IMR-90 (cell line): Measurements from ENCODE around the gene TOP2B. TPM values are rescaled to one million over a fixed set of nuclear protein-coding genes. Genes with fewer than 3 reads are reported as not detected.

Experiments used
- ATAC-seq: fragments of 200-7000 bp; cut with Tn5 transposase; 2 replicates; pipeline ENCODE4 v1.9.1; 2020; ENCODE audit warnings: low read depth, mild to moderate bottlenecking, moderate library complexity
- BruUV-seq: library from RNA; stranded (reverse); fragments of 400-500 nt; replicated peaks from 2 replicates; lab custom pipeline; 2021; lab: Mats Ljungman, UMichigan
- CTCF ChIA-PET: fragments of 300-600 bp; formaldehyde crosslinking; extraction: SDS; loops from one replicate; lab custom pipeline; 2021; ENCODE audit warnings: antibody characterized with exemption; lab: Yijun Ruan, JAX
- POLR2A ChIA-PET: fragments of 300-600 bp; sonication (Branson Sonifier 250); formaldehyde crosslinking; loops from one replicate; lab custom pipeline; 2022; ENCODE audit warnings: antibody characterized with exemption; ENCODE audit not compliant: unreplicated experiment; lab: Charles Lee
- DNase-seq: peaks from one replicate; pipeline ENCODE4 v3.0.0; 2013
- H2AFZ ChIP-seq: replicated peaks from 2 replicates; pipeline ENCODE3; 2013; ENCODE audit warnings: low read length, mild to moderate bottlenecking; ENCODE audit not compliant: poor library complexity
- H2AK5ac ChIP-seq: 2 replicates; pipeline ENCODE4 v1.6.1; 2013; ENCODE audit warnings: low read depth, low read length, inconsistent platforms
- H2AK9ac ChIP-seq: replicated peaks from 2 replicates; pipeline ENCODE3; 2013; ENCODE audit warnings: mild to moderate bottlenecking, low read depth, low read length, moderate library complexity; ENCODE audit not compliant: poor library complexity
- H2BK120ac ChIP-seq: 2 replicates; pipeline ENCODE4 v1.6.1; 2013; ENCODE audit warnings: low read depth, low read length, inconsistent platforms
- H2BK15ac ChIP-seq: 3 replicates; pipeline ENCODE4 v1.6.1; 2013; ENCODE audit warnings: low read depth, low read length, inconsistent platforms
- H2BK20ac ChIP-seq: 2 replicates; pipeline ENCODE4 v1.6.1; 2013; ENCODE audit warnings: low read depth, mild to moderate bottlenecking, inconsistent platforms, low read length, moderate library complexity
- H2BK5ac ChIP-seq: 2 replicates; pipeline ENCODE4 v1.6.1; 2013; ENCODE audit warnings: mild to moderate bottlenecking, low read depth, low read length, inconsistent platforms; ENCODE audit not compliant: poor library complexity, severe bottlenecking
- H3K14ac ChIP-seq: replicated peaks from 2 replicates; pipeline ENCODE4 v1.6.1; 2013; ENCODE audit warnings: low read depth, low read length, inconsistent platforms
- H3K18ac ChIP-seq: 2 replicates; pipeline ENCODE4 v1.6.1; 2013; ENCODE audit warnings: low read depth, low read length, control low read depth
- H3K23ac ChIP-seq: 2 replicates; pipeline ENCODE4 v1.6.1; 2013; ENCODE audit warnings: low read depth, low read length, inconsistent platforms
- H3K27ac ChIP-seq: 2 replicates; pipeline ENCODE4 v1.5.1; 2013; ENCODE audit warnings: mild to moderate bottlenecking, control low read depth, low read length; ENCODE audit not compliant: insufficient read depth
- H3K27me3 ChIP-seq: 2 replicates; pipeline ENCODE4 v1.6.1; 2013; ENCODE audit warnings: low read length; ENCODE audit not compliant: control insufficient read depth, insufficient read depth
- H3K36me3 ChIP-seq: 2 replicates; pipeline ENCODE4 v1.6.1; 2013; ENCODE audit warnings: low read length, mixed read lengths; ENCODE audit not compliant: control insufficient read depth, insufficient read depth
- H3K4ac ChIP-seq: 2 replicates; pipeline ENCODE4 v1.6.1; 2013; ENCODE audit warnings: low read depth, low read length, inconsistent platforms
- H3K4me1 ChIP-seq: 2 replicates; pipeline ENCODE4 v1.6.1; 2013; ENCODE audit warnings: low read length, mixed read lengths; ENCODE audit not compliant: control insufficient read depth, insufficient read depth
- H3K4me2 ChIP-seq: 2 replicates; pipeline ENCODE4 v1.6.1; 2013; ENCODE audit warnings: low read depth, mild to moderate bottlenecking, control low read depth, low read length, moderate library complexity
- H3K4me3 ChIP-seq: 2 replicates; pipeline ENCODE4 v1.5.1; 2013; ENCODE audit warnings: low read depth, mild to moderate bottlenecking, control low read depth, low read length, moderate library complexity; ENCODE audit not compliant: insufficient read depth
- H3K56ac ChIP-seq: 2 replicates; pipeline ENCODE4 v1.6.1; 2013; ENCODE audit warnings: low read length, inconsistent platforms; ENCODE audit not compliant: insufficient read depth; ENCODE audit errors: extremely low read depth
- H3K79me1 ChIP-seq, 2 experiments: 2 replicates each; pipeline ENCODE4 v1.6.1; 2013; ENCODE audit warnings: low read length in 2 of 2, inconsistent platforms in 1 of 2, low read depth in 1 of 2
- H3K9ac ChIP-seq: 2 replicates; pipeline ENCODE4 v1.6.1; 2013; ENCODE audit warnings: low read depth, low read length, control low read depth
- H3K9me1 ChIP-seq: 2 replicates; pipeline ENCODE4 v1.6.1; 2013; ENCODE audit warnings: low read length, inconsistent platforms; ENCODE audit not compliant: insufficient read depth
- H3K9me3 ChIP-seq: 2 replicates; pipeline ENCODE4 v1.6.1; 2013; ENCODE audit warnings: low read length; ENCODE audit not compliant: control insufficient read depth, insufficient read depth
- H4K20me1 ChIP-seq: 2 replicates; pipeline ENCODE4 v1.6.1; 2013; ENCODE audit warnings: low read length, inconsistent platforms; ENCODE audit not compliant: insufficient read depth
- H4K5ac ChIP-seq: 2 replicates; pipeline ENCODE4 v1.6.1; 2013; ENCODE audit warnings: mild to moderate bottlenecking, low read depth, low read length, control low read depth
- H4K8ac ChIP-seq, 2 experiments: 2 replicates each; pipeline ENCODE4 v1.6.1; 2013; ENCODE audit warnings: low read depth in 2 of 2, low read length in 2 of 2, control low read depth in 1 of 2, inconsistent platforms in 1 of 2
- H4K91ac ChIP-seq: 2 replicates; pipeline ENCODE4 v1.6.1; 2013; ENCODE audit warnings: low read depth, low read length, inconsistent platforms; ENCODE audit not compliant: insufficient read depth
- CEBPB ChIP-seq: IDR thresholded peaks from 2 replicates; pipeline ENCODE4 v1.6.1; 2012; ENCODE audit warnings: low read depth, low read length, improper control_type of control experiment
- CHD1 ChIP-seq: IDR thresholded peaks from 2 replicates; pipeline ENCODE4 v1.6.1; 2012; ENCODE audit warnings: low read depth, low read length, improper control_type of control experiment
- MAZ ChIP-seq: IDR thresholded peaks from 2 replicates; pipeline ENCODE4 v1.6.1; 2012; ENCODE audit warnings: low read depth, mild to moderate bottlenecking, low read length, improper control_type of control experiment, moderate library complexity, borderline replicate concordance
- MXI1 ChIP-seq: IDR thresholded peaks from 2 replicates; pipeline ENCODE4 v1.6.1; 2012; ENCODE audit warnings: low read depth, mild to moderate bottlenecking, low read length, moderate library complexity, borderline replicate concordance
- NFE2L2 ChIP-seq: fragments of 150-350 bp; IDR thresholded peaks from 2 replicates; pipeline ENCODE4 v1.6.1; 2016; ENCODE audit warnings: low read depth, mild to moderate bottlenecking, low read length
- POLR2A ChIP-seq: IDR thresholded peaks from 2 replicates; pipeline ENCODE4 v1.6.1; 2012; ENCODE audit warnings: mild to moderate bottlenecking, low read depth, low read length
- RAD21 ChIP-seq: IDR thresholded peaks from 2 replicates; pipeline ENCODE4 v1.6.1; 2012; ENCODE audit warnings: low read length, improper control_type of control experiment
- RCOR1 ChIP-seq: IDR thresholded peaks from 2 replicates; pipeline ENCODE4 v1.6.1; 2012; ENCODE audit warnings: mild to moderate bottlenecking, low read length, improper control_type of control experiment; ENCODE audit not compliant: insufficient replicate concordance
- WGBS, 2 experiments: methylation state at CpG; one replicate each; pipeline versions ENCODE4 v1.1.5 to v1.1.7; 2013; ENCODE audit warnings: missing lambda C conversion rate in 2 of 2; ENCODE audit not compliant: insufficient read length in 1 of 2; ENCODE audit errors: extremely low coverage in 2 of 2; 5-methylcytosine and 5-hydroxymethylcytosine counted together
- dilution Hi-C: fragments of 300-500 bp; cut with HindIII; formaldehyde crosslinking; loops from one replicate; pipeline ENCODE4 v1.14.3; 2018; ENCODE audit warnings: low sequenced_read_pairs; ENCODE audit not compliant: unreplicated experiment
- in situ Hi-C: fragments of 300-500 bp; cut with MboI; formaldehyde crosslinking; loops from 3 replicates; pipeline ENCODE4 v1.14.3; 2019; ENCODE audit warnings: low sequenced_read_pairs, inconsistent platforms, mixed read lengths
- intact Hi-C: fragments of 100-400 bp; cut with micrococcal nuclease; formaldehyde crosslinking; loops from 2 replicates; pipeline ENCODE4 v1.10.0; 2022
- polyA plus RNA-seq, 3 experiments: library from polyadenylated mRNA; depleted of rRNA; stranded (reverse); fragments of >200 nt; gene quantifications; 2 replicates each; pipeline ENCODE4 v1.2.3, GENCODE V29; 2012; ENCODE audit warnings: low replicate concordance in 1 of 3
- total RNA-seq: library from RNA; depleted of rRNA; stranded (reverse); fragments of >200 nt; gene quantifications from 2 replicates; pipeline ENCODE4 v1.2.3, GENCODE V29; 2012
- TF ChIP-seq, protein P1 (sequence below): fragments of 150-350 bp; IDR thresholded peaks from 2 replicates; pipeline ENCODE4 v1.6.1; 2016; ENCODE audit warnings: low read depth, mild to moderate bottlenecking, low read length, moderate library complexity, borderline replicate concordance
- TF ChIP-seq, protein P2 (sequence below): conservative IDR thresholded peaks from 2 replicates; pipeline ENCODE4 v1.5.1; 2012; ENCODE audit warnings: mild to moderate bottlenecking, low read depth, low read length, improper control_type of control experiment

The TOP2B gene
- total and polyA plus RNA-seq, 2 of the 4 experiments (the other 2 are of a cell fraction), result 45.5 to 53.4 TPM

DNA sequence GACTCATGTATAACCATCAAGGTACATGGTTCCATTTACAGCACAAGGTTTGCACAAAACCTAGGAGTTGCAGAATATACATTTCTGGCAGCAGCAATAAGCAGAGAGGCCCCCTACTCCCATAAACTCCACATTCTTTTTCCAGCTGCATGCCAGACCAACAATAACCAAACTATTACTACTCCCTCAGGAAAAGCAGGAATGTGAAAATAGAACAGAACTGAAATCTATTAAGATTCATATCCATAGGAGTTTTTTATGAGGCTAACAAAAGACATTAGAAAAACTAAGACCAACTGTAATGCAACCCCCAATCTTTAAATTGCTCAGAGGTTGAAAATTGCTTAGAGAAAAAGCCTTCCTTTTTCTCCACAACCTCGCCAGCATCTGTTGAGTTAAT lies 27.6 kb upstream of the TOP2B start:
- H3K18ac ChIP-seq, result no peak overlapping the region
- in situ Hi-C loops (no loop called here), intact Hi-C loops (no loop called here), dilution Hi-C loops (no loop called here)
- no peaks in the 10 kb centered on the region for H3K79me1 ChIP-seq
- H3K9me3 ChIP-seq, result no peaks in the 10 kb centered on the region
- H3K23ac ChIP-seq, result no peak overlapping the region
- no peak overlapping the region for H3K56ac ChIP-seq
- no peak overlapping the region for H2BK15ac ChIP-seq
- H3K27me3 ChIP-seq, result peaks cover 2% of the 10 kb centered on the region; the same call in 1 of the 2 replicates
- no peaks in the 10 kb centered on the region for H3K9me1 ChIP-seq
- DNase-seq (no peak), ATAC-seq (no peak)
- H4K8ac ChIP-seq, result no peak overlapping the region
- ChIA-PET CTCF (no interaction called here), POLR2A (no interaction called here)
- no TSS peak for BruUV-seq
- H3K27ac ChIP-seq, result no peak overlapping the region
- no peaks in the 10 kb centered on the region for H3K36me3 ChIP-seq
- no peak overlapping the region for H3K9ac ChIP-seq
- H2BK5ac ChIP-seq, result no peak overlapping the region
- H3K4ac ChIP-seq, result no peak overlapping the region
- H2BK120ac ChIP-seq, result no peak overlapping the region
- no peak overlapping the region for H3K4me2 ChIP-seq
- no peak overlapping the region for H2AK5ac ChIP-seq
- no peak overlapping the region for H3K4me3 ChIP-seq
- no peak overlapping the region for H4K5ac ChIP-seq
- H4K20me1 ChIP-seq, result no peaks in the 10 kb centered on the region
- TF ChIP-seq RCOR1, result no peak
- TF ChIP-seq, protein P1, sequence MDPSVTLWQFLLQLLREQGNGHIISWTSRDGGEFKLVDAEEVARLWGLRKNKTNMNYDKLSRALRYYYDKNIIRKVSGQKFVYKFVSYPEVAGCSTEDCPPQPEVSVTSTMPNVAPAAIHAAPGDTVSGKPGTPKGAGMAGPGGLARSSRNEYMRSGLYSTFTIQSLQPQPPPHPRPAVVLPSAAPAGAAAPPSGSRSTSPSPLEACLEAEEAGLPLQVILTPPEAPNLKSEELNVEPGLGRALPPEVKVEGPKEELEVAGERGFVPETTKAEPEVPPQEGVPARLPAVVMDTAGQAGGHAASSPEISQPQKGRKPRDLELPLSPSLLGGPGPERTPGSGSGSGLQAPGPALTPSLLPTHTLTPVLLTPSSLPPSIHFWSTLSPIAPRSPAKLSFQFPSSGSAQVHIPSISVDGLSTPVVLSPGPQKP, result no peak
- no peak for TF ChIP-seq MAZ
- TF ChIP-seq CHD1, result no peak
- TF ChIP-seq MXI1, result no peak
- TF ChIP-seq POLR2A, result no peak
- TF ChIP-seq CEBPB, result no peak
- TF ChIP-seq, protein P2, sequence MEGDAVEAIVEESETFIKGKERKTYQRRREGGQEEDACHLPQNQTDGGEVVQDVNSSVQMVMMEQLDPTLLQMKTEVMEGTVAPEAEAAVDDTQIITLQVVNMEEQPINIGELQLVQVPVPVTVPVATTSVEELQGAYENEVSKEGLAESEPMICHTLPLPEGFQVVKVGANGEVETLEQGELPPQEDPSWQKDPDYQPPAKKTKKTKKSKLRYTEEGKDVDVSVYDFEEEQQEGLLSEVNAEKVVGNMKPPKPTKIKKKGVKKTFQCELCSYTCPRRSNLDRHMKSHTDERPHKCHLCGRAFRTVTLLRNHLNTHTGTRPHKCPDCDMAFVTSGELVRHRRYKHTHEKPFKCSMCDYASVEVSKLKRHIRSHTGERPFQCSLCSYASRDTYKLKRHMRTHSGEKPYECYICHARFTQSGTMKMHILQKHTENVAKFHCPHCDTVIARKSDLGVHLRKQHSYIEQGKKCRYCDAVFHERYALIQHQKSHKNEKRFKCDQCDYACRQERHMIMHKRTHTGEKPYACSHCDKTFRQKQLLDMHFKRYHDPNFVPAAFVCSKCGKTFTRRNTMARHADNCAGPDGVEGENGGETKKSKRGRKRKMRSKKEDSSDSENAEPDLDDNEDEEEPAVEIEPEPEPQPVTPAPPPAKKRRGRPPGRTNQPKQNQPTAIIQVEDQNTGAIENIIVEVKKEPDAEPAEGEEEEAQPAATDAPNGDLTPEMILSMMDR, result no peak
- TF ChIP-seq NFE2L2, result no peak
- no peak for TF ChIP-seq RAD21
- H4K91ac ChIP-seq, result no peak overlapping the region
- H2AFZ ChIP-seq, result no peak overlapping the region
- H2BK20ac ChIP-seq, result no peak overlapping the region
- no peak overlapping the region for H2AK9ac ChIP-seq
- WGBS, 2 experiments, result no CpG with 5 or more reads among the region's 1 CpG
- H3K4me1 ChIP-seq, result no peaks in the 10 kb centered on the region
- no peak overlapping the region for H3K14ac ChIP-seq
